ENCODE data around the gene AGGF1.
A peak's percentile ranks its signal among the peaks of the same experiment; 100 is the strongest.
"Not testable (repeated sequence)": the region's sequence is repeated elsewhere in the genome, so short reads cannot be mapped to it uniquely, and the experiment has no call there.

Gene AGGF1

DNA sequence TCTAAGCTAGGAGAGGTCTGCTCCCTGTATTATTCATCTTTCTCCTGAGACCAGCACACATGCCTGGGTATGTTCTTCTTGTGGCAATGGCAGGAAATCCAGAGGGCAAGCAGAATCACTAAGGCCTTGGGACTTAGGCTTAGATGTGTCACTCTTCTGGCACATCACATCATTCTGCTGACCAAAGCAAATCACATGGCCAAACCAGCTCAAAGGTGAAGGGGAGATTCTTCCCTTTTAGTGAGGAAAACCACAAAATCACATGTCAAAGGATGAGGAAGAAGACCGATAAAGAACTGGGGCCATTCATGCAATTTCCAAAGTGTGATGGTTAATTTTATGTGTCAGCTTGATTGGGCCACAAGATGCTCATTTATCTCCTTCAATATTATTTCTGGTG is 5.7 kb upstream of the AGGF1 start:
- DNase-seq = no peak

GRCh38 chr5:77028631-77029375 is 1.4 kb upstream of the AGGF1 start:
- DNase-seq = no peak

GRCh38 chr5:77029376-77029885 is 773 bp upstream of the AGGF1 start:
- DNase-seq = no peak

GRCh38 chr5:77031891-77032290 is 1.7 kb downstream of the AGGF1 start:
- no peak for DNase-seq

DNA sequence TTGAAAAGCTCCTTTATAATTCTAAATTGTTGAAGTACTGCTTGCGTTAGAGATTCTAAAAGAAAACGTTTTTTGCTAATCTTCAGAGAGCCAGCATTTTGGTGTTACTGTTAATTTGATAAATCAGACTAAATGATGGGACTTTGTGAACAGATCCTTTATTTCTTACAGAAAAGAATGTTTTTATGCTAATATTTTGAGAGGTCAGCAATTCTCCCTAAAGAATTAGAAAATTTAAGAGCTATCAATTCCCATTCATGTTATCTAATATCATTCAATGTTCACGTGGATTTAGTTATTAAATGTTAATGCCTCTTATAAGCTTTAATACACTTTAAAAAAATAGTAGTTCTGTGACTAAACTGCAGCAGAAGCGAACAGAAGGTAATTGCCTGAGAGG is 2.4 kb downstream of the AGGF1 start:
- DNase-seq = no peak

DNA sequence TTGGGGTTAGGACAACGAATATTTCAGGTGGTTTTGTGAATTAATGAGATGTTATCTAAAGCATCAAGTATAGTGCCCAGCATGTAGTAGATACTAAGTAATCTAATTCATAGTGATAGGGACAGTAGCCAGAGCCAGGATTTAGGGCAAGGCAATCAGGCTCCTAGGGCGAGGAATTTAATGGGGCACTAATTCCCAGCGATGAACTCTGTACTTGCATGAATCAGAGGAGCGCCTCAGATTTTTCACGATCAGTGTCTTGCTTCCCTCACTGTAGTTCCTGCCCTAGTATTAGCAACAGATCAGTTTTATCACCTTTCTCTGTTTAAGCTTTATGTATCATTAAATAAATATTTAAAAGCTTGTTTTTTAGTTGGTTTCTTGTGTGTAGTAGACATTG is 3.1 kb downstream of the AGGF1 start:
- no peak for DNase-seq

- DNase-seq = no peak
Measured at GRCh38 chr5:77035950-77036349, 5.7 kb downstream of the AGGF1 start.

- no peak for DNase-seq
Measured at GRCh38 chr5:77046416-77047073, 16.3 kb downstream of the AGGF1 start.

GRCh38 chr5:77064040-77064439 is 33.8 kb downstream of the AGGF1 start:
- DNase-seq = no peak

- DNase-seq = no peak
Measured at GRCh38 chr5:77065256-77065655, 35.1 kb downstream of the AGGF1 start.

GRCh38 chr5:77066184-77066583 is 36.0 kb downstream of the AGGF1 start:
- DNase-seq = no peak

DNA sequence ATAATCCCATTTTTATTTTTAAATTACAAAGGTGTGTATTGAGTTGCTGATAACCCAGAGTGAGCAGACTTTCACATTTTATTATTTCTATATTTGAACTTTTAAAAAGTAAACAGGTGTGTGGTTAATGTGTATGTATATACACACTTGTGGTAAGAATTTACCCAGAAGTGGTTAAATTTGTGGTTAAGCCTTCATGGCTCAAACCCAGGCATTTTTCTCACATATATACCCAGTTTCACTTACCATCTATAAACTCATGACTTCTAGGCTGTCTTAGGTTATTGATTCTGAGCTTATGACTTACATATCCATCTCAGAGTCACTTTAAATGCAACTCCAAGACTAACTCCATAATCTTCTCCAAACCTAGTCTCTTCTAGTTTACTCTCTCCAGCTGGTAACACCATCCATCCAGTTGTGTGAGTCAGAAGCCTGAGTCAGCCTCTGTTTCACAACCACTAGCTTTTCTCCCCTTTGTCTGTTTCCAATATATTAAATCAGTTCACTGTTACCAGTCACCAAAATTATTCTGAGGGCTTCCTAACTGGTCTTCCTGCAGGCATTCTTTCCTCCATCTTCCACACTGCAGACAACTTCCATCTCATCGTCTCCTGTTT is 36.7 kb downstream of the AGGF1 start:
- no peak for DNase-seq

DNA sequence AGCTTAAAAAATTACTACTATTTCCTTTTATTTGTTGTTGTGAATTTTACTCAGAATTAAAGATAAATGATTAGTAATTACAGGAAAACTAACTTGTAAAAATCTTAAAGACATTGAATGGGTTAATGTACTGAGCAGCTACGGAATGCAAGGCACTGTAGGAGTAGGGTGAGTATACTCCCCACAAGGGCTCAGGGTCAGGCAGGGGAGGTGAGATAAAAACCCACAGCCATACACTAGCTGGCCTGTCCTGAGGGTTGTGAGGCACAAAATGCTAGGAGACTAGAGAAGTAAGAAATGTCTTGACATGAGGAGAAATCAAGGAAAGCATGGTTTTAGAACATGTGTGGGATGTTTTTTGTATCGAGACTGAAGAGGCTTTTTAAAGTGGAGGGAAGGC is 43.5 kb downstream of the AGGF1 start:
- DNase-seq = no peak

DNA sequence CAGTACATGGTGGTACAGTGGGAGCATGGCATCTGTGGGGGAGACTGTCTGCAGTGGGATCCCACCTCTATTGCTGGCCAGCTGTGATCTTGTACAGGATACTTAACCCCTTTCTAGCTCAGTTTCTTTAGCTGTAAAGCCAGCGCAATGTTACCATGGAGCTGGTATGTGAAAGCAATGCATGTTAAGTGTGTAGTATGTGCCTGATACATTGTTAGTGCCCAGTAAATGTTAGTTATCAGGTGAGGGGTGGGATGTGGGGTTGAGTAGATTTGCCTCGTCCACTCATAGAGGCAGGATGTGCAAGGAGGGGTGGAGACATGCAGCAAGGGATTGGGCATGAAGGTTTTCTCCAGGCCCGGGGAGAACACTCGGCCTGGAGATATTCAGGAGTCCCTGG is 44.5 kb downstream of the AGGF1 start:
- no peak for DNase-seq

- peak; percentile 43 for DNase-seq
Measured at GRCh38 chr5:77076961-77077828, 47.0 kb downstream of the AGGF1 start.

DNA sequence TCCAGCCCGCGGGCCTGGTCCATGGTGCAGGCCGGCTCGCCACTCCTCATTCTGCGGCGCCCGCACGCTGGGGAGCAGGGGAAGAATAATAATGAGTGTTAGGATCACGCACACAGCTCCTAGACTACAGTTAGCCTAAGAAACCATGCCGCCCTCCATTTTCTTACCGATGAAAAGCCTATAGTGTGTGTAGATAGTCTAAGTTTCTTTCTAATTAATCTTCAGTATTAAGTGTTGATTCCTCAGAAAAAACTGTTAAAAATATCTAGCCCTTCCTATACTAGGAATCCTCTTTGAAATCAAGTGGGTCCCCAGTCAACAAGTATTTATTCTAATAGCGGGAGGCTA is 47.6 kb downstream of the AGGF1 start:
- DNase-seq = no peak

DNA sequence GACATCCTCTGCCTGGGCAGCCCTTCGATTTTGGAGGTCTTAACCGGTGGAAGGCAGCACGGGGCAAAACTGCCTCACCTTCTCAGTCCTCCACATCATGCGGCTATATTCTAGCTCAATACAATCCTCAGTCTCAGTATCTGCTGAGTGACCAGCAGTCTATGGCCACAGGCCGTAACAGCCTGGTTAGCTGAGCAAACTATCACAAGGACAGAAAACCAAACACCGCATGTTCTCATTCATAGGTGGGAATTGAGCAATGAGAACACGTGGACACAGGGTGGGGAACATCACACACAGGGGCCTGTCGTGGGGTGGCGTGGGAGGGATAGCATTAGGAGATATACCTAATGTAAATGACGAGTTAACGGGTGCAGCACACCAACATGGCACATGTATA is 50.3 kb downstream of the AGGF1 start:
- DNase-seq = not testable (repeated sequence)

DNA sequence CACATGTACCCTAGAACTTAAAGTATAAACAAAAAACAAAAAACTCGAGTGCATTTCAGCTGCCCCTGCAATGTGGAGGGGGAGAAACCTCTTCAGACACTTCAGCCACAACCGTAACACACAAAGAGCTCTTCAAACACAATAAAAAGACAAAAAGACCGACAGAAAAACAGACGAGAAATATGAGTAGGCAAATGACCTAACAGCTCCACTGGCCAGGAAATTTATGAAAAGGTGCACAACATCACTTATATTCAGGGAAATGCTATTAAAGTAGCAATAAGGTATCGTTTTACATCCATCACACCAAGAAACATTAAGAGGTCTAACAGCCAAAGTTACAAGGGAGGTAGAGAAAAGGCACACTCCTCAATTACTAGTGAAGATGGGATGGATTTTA is 50.7 kb downstream of the AGGF1 start:
- DNase-seq = no peak

DNA sequence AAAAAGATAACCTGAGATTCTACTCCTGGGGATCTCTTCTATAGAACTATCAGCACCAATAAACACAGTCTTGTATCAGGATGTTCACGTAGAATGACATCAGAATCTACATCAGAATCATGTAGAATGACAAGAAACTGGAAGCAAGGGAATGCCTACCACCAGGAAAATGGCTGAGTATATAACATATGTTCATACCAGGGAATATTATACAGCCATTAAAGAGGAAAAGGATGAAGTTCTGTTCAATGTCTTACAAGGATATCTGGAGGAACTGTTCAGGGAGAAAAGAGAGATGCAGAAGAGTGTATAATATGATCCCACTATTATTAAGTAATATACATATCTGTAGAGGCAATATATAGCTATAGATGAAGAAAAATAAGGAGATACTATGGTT is 52.1 kb downstream of the AGGF1 start:
- no peak for DNase-seq

DNA sequence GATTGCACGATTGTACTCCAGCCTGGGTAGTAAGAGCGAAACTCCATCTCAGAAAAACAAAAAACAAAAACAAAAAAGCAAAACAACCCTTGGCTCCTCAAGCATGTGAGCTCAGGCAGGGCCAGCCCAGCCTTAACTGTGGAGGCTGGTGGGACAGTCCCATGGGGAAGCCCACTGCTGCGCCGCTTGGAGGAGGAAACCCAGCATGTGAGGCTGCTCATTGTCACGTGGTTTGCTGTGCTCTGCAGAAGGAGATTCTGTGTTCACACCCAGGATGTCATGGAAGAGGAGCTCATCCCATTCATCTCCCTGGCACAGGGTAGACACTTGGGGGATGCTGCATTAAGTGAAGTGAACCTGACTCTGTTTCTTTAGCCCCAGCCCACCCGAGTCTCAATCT is 52.9 kb downstream of the AGGF1 start:
- DNase-seq = no peak

DNA sequence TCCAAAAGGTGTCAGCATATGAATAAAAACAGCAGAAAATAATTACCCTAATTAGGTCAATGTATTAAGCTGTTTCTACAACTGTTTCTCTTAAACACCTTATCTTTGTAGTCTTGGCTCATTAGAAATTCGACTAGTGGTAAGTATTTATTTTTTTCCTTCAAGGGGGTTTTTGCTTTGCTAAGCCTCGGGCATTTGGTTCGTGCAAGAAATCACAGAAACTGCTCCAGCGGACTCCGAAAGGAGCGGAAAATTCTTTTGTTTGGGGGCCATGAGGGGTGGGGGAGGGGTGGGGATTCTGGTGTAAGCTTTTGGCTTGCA is 56.1 kb downstream of the AGGF1 start:
- no peak for DNase-seq

DNA sequence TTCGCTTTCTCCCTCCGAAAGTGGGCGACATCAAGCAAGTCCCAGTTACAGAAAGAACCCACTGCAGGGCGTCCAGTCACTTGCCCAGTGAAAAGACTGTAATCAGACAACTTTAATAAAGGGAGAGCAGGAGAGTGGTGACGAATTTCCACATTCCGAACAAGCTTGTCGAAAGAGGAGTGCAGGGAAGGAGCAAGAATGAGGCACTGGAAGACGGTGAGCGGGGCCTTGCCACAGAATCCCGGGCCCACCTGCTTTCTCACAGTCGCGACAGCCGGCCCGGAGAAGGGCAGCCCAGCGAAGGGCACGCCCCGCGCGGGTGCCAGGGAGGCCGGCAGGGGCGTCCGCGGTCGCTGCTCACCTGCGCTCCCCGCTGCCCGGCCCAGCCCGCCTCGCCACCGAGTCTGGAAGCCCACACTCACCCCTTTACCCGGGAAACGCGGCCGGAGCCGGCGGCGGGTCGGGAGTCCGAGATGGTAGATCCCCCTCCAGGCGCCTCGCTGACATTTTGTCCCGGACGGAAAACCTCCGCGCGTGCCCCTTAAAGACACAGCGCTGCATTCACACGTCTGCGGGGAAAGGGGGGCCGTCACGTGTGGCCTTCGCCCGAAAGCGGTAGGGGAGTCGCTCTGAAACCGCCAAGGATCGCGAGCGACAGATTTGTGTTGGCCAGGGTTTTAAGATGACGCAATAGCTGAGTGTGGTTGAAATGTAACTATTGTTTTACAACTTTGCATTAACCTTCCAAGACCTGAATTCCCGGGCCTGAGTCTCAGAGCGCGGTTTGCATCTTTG is 56.7 kb downstream of the AGGF1 start, which contains the start of gene ZBED3:
Gene ZBED3 (minus strand): TSS at position 597 of the 795 bp plus-strand sequence. CDS start 9,407 bp downstream, outside the sequence.
- DNase-seq = peak; percentile 58
